HAP-1 (cell line): Measurements from ENCODE around the gene PRR12.

Experiments used
- DNase-seq, 2 experiments: peaks; one replicate each; pipeline ENCODE4 v3.0.0-alpha.2; 2016 to 2020; ENCODE audit warnings: low spot score in 2 of 2
- H3K27me3 ChIP-seq: fragments of 250-450 bp; sonication (Bioruptor Pico); 2 replicates; pipeline ENCODE4 v1.5.1; 2020; ENCODE audit warnings: low read depth, mild to moderate bottlenecking, moderate library complexity
- H3K36me3 ChIP-seq: fragments of 250-450 bp; sonication (Bioruptor Pico); replicated peaks from 2 replicates; pipeline ENCODE4 v1.5.1; 2020; ENCODE audit warnings: mild to moderate bottlenecking
- H3K4me1 ChIP-seq: fragments of 250-450 bp; sonication (Bioruptor Pico); 2 replicates; pipeline ENCODE4 v1.5.1; 2020; ENCODE audit warnings: mild to moderate bottlenecking
- H3K4me3 ChIP-seq: fragments of 250-450 bp; sonication (Bioruptor Pico); 2 replicates; pipeline ENCODE4 v1.5.1; 2020; ENCODE audit warnings: mild to moderate bottlenecking, moderate library complexity
- H3K9me3 ChIP-seq: fragments of 250-450 bp; sonication (Bioruptor Pico); 2 replicates; pipeline ENCODE4 v1.5.1; 2020; ENCODE audit warnings: mild to moderate bottlenecking, moderate library complexity
- in situ Hi-C: fragments of 300-500 bp; cut with MboI; formaldehyde crosslinking; loops from 3 replicates; pipeline ENCODE4 v1.14.3; 2020; ENCODE audit warnings: low sequenced_read_pairs, inconsistent platforms, mixed read lengths

Gene PRR12

DNA sequence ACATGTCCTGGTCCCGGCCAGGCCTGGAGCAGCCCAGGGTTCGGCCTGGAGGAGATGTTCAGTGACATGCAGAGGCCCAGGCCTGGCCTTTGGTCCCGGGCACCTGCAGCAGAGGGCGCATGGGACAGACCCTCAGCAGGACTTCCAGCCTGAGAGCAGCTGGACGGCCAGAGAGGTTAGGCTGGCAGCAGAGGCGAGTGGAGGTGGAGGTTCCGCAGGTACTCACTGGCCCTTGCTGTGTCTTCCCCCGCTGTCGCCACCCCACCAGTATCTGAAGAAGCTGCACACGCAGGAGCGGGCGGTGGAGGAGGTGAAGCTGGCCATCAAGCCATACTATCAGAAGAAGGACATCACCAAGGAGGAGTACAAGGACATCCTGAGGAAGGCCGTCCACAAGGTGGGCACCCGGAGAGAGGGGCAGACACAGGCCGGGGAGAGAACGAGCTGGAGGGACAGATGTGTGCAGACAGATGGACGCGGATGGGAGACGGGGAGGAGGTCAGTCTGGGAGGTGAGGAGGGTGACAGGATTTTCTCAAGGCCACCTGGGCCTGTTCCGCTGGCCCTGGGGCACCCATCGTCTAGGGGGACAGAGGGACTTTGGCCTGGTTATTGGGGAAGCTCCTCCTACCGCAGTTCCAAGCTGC lies 66.6 kb downstream of the PRR12 start:
- peaks cover 91% of the 10 kb centered on the region for H3K36me3 ChIP-seq
- no peaks in the 10 kb centered on the region for H3K4me1 ChIP-seq
- in situ Hi-C loops, result no loop called here
- DNase-seq, result no peak
- H3K4me3 ChIP-seq, result no peak overlapping the region
- no peaks in the 10 kb centered on the region for H3K27me3 ChIP-seq
- H3K9me3 ChIP-seq, result no peaks in the 10 kb centered on the region

DNA sequence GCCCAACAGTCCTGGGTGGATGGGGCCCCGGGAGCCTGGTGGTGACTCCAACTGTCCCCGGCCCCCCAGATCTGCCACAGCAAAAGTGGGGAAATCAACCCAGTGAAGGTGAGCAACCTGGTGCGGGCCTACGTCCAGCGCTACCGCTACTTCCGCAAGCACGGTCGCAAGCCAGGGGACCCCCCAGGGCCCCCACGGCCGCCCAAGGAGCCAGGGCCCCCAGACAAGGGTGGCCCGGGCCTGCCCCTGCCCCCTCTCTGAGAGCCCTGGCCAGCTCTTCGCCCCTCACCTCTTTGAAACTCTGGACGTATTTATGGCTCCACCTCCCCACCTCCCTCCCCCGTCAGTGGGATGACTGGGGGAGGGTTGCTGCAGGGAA lies 67.1 kb downstream of the PRR12 start:
- in situ Hi-C loops, result no loop called here
- H3K9me3 ChIP-seq, result no peaks in the 10 kb centered on the region
- H3K36me3 ChIP-seq, result peaks cover 88% of the 10 kb centered on the region
- H3K4me3 ChIP-seq, result no peak overlapping the region
- no peaks in the 10 kb centered on the region for H3K27me3 ChIP-seq
- no peaks in the 10 kb centered on the region for H3K4me1 ChIP-seq
- DNase-seq, result no peak

DNA sequence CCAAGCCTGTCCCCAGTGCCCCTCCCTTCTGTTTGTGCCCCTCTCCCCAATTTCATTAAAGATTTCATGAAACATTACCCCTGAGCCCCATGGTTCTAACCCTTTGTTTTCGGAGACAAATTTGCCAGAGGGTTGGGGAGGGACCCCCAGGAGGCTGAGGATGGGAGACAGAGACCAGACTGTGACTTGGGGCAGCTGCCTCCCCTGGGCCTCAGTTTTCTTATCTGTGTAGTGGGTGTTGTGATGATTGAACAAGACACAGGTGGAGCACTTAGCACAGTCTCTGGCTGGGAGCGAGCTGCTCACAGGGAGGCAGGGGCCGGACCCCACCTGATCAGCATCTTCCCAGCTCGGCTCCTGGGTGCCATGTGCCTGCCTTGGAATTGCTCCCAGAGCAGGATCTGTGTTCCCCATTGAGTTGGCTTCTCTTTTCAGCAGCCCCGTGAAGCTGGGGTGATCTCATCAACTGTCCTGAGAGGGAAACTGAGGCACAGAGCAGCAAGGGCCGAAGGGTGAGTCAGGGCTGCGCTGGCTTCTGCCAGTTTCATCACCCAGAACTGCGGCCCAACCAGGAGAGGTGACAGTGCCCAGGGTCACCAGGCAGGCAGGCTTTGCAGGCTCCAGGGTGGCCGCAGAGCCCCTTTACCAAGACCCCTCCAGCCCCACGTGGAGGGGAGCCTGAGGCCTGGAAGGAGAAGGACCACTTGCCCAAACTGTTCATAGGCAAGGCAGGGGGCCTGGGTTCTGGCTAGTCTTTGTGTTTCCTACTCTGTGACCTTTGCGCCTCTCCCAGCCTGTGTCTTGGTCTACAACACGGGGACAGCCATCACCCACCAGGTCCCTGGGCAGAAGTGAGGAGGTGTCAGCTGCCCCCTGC lies 67.8 kb downstream of the PRR12 start:
- DNase-seq, result no peak
- H3K4me3 ChIP-seq, result no peak overlapping the region
- no peaks in the 10 kb centered on the region for H3K27me3 ChIP-seq
- in situ Hi-C loops, result no loop called here
- peaks cover 81% of the 10 kb centered on the region for H3K36me3 ChIP-seq
- H3K4me1 ChIP-seq, result no peaks in the 10 kb centered on the region
- no peaks in the 10 kb centered on the region for H3K9me3 ChIP-seq

DNA sequence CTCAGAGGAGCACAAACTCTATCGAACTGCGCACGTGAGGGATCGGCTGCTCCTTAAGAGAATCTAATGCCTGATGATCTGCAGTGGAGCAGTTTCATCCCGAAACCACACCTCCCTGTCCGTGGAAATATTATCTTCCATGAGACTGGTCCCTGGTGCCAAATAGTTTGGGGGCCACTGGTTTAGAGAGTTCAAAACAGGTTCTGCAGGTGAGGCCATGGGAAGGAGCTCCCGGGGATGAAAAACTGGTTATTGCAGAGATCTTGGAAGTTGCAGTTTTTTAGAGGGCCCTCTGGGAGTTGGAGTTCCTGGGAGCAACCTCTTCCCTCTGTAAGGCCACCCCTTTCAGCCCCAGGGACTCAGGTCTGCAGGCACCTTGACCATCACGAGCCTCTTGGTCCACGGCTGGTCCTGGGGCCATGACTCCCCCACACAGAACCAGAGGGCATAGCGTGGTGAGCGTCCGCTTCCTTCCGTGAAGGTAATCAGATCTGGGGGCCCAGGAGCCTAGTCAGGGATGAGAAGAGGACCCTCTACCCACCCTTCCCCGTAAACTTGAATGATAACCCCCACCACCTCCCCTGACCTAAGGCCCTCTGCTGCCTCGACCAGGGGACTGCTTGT lies 69.5 kb downstream of the PRR12 start:
- H3K4me1 ChIP-seq, result no peaks in the 10 kb centered on the region; the same call in 1 of the 2 replicates
- no peak overlapping the region for H3K4me3 ChIP-seq
- H3K27me3 ChIP-seq, result no peaks in the 10 kb centered on the region
- in situ Hi-C loops, result no loop called here
- H3K9me3 ChIP-seq, result no peaks in the 10 kb centered on the region
- peaks cover 64% of the 10 kb centered on the region for H3K36me3 ChIP-seq
- DNase-seq, result no peak

DNA sequence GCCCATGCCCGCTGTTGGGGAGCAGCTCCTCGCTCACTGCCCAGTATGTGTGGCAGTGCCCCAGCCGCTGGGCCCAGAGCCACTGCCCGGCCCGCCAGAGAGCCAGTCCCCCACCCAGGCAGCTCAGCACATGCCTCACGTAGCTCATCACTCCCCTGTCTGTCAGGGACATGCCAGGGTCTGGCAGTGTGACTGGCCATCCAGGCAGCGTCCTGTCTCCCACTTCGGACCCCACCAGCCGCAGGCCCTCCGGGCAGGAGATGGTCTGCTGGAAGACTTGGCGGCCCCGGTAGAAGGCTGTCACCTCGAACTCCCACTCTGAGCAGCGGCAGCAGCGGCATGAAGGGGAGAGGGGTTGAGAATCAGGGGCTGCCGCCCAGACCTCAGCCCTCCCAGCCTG lies 71.0 kb downstream of the PRR12 start:
- no peaks in the 10 kb centered on the region for H3K9me3 ChIP-seq

DNA sequence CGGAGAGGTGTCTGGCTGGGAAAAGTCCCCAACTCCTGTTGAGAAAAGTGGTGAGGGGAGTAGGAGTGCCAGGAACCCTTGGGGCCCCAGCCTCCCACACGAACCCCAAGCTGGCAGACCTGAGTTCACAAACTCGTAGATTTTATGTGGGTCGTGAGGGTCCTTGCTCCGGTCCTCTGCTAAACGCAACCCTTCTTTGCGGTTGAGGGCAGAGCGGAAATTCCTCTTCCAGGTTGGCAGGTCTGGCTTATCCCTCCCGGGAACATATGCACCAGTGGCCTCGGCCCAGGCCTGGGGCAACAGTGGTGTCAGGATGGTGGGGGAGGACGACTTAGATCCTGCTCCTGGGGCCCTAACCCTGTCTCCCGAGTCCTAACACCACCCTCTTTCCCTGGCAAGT lies 72.2 kb downstream of the PRR12 start:
- in situ Hi-C loops, result no loop called here
- no peak overlapping the region for H3K4me3 ChIP-seq
- no peaks in the 10 kb centered on the region for H3K9me3 ChIP-seq
- peaks cover 9% of the 10 kb centered on the region; the same call in 1 of the 2 replicates for H3K4me1 ChIP-seq
- H3K36me3 ChIP-seq, result peaks cover 49% of the 10 kb centered on the region
- no peak for DNase-seq
- H3K27me3 ChIP-seq, result no peaks in the 10 kb centered on the region

More for the DNA sequence above, 71.0 kb downstream of the PRR12 start:
- DNase-seq, result no peak
- Histone ChIP-seq H3K36me3 (peaks cover 52% of the 10 kb centered on the region), H3K4me1 (peaks cover 4% of the 10 kb centered on the region; the same call in 1 of the 2 replicates), H3K4me3 (no peak overlapping the region), H3K27me3 (no peaks in the 10 kb centered on the region)
- in situ Hi-C loops, result no loop called here

DNA sequence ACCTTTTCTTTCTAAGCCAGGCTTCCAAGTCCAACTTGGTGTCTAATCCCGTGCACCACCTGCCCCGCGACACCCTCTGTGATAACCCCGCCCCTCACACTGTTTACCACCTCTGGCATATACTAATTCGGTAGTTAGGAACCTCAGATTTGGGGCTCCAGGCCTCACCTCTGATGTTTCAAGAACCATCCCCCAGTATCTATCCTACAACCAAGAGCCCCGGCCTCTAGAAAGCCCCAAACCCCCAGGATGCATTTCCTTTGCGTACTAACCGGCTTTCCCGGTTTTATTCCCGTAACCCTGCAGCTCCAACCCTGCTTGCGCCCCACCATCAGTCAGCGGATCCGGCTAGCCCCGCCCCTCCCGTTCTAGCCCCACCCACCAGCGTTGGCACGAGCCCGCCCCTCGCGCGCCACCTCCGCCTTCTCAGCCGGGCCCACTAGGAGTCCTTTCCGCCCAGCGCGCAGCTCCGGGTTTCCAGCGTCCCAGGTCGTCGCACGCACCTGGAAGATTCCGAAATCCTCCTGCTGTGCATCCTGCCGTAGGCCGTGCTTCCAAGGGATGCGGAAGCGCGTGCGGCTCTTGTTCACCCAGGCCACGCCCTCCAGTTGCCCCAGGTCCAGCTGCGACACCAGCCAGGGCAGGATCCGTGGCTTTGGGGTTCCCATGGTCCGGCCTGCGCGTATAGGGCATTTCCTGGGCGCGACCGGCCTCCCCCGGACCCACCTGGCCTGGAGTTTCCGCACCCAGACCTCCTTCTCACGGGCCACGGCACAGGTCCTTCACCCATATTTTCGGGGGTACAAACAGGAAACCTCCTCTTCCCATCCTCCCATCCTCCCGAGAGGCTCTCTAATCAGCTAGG lies 73.4 kb downstream of the PRR12 start:
- peak; percentile 75 to 97 for DNase-seq
- in situ Hi-C loops, result no loop called here
- Histone ChIP-seq H3K36me3 (peaks cover 41% of the 10 kb centered on the region), H3K4me3 (peak overlapping the region; percentile 75), H3K4me1 (peaks cover 9% of the 10 kb centered on the region; the same call in 1 of the 2 replicates), H3K9me3 (no peaks in the 10 kb centered on the region), H3K27me3 (no peaks in the 10 kb centered on the region)

DNA sequence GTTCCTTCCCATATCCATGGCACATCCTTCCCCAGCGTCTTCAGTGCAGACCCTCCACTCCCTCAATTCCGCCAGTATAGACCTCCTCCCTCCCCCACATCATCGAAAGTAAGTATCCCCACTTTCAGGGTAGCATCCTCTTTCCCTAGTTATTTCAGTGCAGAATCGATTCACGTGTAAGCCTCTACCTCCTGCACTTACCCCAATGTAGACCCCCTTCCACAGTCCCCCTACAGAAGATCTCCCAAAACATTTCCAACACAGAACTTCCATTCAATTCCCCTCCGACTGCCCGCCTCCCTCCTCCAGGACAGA lies 74.0 kb downstream of the PRR12 start:
- H3K4me1 ChIP-seq, result peaks cover 9% of the 10 kb centered on the region; the same call in 1 of the 2 replicates
- H3K9me3 ChIP-seq, result no peaks in the 10 kb centered on the region
- peaks cover 41% of the 10 kb centered on the region for H3K36me3 ChIP-seq
- DNase-seq, result no peak
- H3K27me3 ChIP-seq, result no peaks in the 10 kb centered on the region
- peak overlapping the region; percentile 75 for H3K4me3 ChIP-seq
- in situ Hi-C loops, result no loop called here

DNA sequence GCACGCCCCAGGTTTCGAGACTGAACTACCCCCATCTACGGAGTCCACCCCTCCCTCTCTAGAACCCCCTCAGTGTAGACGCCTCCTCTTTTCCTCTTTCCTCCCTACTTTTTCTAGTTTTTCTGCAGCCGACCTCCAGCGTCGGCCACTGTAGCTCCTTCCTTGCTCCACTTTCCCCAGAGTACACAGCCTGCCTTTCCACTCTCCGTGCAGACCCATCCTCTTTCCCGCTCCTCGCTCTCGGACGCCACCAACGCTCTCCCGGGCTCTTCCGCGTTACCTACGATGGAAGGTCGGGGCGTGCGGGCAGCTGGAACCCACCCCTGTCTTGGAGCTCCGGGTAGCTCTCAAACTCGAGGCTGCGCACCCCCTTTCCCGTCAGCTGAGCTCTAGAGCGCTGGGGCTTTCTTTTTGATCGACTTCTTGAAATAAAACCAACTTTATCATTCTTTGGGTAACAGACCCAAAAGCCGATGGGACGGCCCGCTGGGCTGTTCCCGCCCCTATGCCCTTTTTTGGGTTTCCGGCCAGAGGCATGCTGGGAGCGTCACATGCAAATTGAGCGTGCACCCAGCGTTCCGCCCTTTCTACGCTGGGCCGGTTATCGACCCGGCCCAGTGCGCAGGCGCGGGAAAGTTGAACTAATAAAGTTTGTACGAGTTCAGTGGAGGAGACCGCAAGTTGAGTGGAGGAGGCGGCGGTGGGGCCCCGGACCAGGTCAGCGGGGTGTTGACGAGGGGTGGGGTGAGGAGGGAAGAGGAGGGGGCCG lies 74.6 kb downstream of the PRR12 start, which contains the start of the genes BCL2L12 and IRF3:
TSS of gene BCL2L12 (plus strand) at position 583 of the 769 bp plus-strand sequence. CDS start 760 bp downstream, outside the sequence.
TSS of gene IRF3 (minus strand) at position 507 of the 769 bp plus-strand sequence. CDS start 1,019 bp downstream, outside the sequence.
- DNase-seq, result peak; percentile 94 to 99
- in situ Hi-C loops, result no loop called here
- Histone ChIP-seq H3K27me3 (no peaks in the 10 kb centered on the region), H3K4me1 (peaks cover 9% of the 10 kb centered on the region; the same call in 1 of the 2 replicates), H3K9me3 (no peaks in the 10 kb centered on the region), H3K36me3 (peaks cover 41% of the 10 kb centered on the region), H3K4me3 (peak within 1 kb of the TSS; percentile 75)

DNA sequence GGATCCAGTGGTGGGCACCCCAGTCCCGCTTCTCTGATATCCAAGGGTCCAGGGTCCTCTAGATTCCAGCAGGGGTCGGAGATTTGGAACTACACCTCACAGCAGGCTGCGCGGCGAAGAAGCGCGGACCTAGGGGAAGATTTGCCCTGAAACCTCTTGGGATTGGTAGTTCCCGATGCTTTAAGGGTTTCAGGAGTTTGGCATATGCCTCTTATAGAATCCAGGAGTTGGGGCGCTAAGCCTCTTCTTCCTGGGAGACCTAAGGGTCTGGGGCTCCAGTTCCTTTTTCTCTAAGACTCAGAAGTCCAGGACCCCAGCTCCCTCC lies 75.1 kb downstream of the PRR12 start:
- no peak for DNase-seq
- H3K4me1 ChIP-seq, result peaks cover 9% of the 10 kb centered on the region; the same call in 1 of the 2 replicates
- no peaks in the 10 kb centered on the region for H3K27me3 ChIP-seq
- H3K36me3 ChIP-seq, result peaks cover 42% of the 10 kb centered on the region
- H3K4me3 ChIP-seq, result peak overlapping the region; percentile 75
- in situ Hi-C loops, result no loop called here
- H3K9me3 ChIP-seq, result no peaks in the 10 kb centered on the region

DNA sequence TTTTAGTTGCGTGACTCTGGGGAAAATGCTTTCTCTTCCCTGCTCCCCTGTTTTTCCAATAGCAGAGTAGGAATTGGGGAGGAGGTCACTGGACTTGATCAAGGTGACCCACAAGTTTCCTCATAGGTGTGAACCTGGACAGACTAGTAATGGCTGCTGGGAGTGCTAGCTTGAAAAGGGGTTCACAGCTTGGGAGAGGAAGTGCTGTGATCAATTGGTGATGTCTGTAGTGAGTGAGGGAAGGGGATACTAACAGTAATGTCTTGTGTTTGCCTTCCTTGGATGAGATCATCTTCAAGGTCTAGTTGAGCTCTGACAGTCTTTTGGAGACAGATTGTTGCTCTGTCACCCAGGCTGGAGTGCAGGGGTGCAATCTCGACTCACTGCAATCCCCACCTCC lies 76.5 kb downstream of the PRR12 start:
- in situ Hi-C loops, result no loop called here
- DNase-seq, result no peak
- H3K4me3 ChIP-seq, result peak overlapping the region; percentile 75
- no peaks in the 10 kb centered on the region for H3K9me3 ChIP-seq
- peaks cover 16% of the 10 kb centered on the region for H3K4me1 ChIP-seq
- peaks cover 36% of the 10 kb centered on the region for H3K36me3 ChIP-seq
- no peaks in the 10 kb centered on the region for H3K27me3 ChIP-seq

DNA sequence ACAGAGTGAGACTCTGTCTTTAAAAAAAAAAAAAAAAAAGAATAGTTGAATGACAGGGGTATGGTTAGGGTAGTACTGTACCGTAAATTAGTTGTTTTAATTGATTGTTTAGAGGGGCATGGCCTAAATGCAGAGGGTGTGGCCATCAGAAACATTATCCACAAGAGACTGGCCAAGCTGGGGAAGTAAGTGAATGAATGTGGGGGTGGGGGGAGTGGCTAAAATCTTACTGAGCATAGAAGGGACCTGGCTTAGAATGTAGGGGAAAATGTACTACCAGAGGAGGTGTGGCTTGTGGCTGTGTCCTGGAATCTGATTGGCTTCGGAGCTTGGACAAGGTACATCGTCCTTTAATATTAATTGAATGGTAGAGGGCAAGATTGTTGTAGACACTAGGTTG lies 78.5 kb downstream of the PRR12 start:
- DNase-seq, result no peak
- no peak overlapping the region for H3K4me3 ChIP-seq
- H3K27me3 ChIP-seq, result no peaks in the 10 kb centered on the region
- peaks cover 16% of the 10 kb centered on the region for H3K4me1 ChIP-seq
- H3K9me3 ChIP-seq, result no peaks in the 10 kb centered on the region
- in situ Hi-C loops, result no loop called here
- peaks cover 33% of the 10 kb centered on the region for H3K36me3 ChIP-seq
